Kidney epithelial cell (primary cell): ENCODE data around the gene RFESD. TPM values are rescaled to one million over a fixed set of nuclear protein-coding genes. Genes with fewer than 3 reads are reported as not detected.
A peak's percentile ranks its signal among the peaks of the same experiment; 100 is the strongest.
"Not testable (repeated sequence)": the region's sequence is repeated elsewhere in the genome, so short reads cannot be mapped to it uniquely, and the experiment has no call there.

Experiments used
- DNase-seq: peaks from one replicate; pipeline ENCODE4 v3.0.0-alpha.2; 2010; ENCODE audit warnings: low read depth
- H3K27me3 ChIP-seq: 2 replicates; pipeline ENCODE4 v1.6.0; 2011; ENCODE audit warnings: low read length; ENCODE audit not compliant: control insufficient read depth, insufficient read depth
- H3K36me3 ChIP-seq: 2 replicates; pipeline ENCODE4 v1.5.1; 2011; ENCODE audit warnings: low read length; ENCODE audit not compliant: control insufficient read depth, insufficient read depth
- H3K4me3 ChIP-seq: 2 replicates; pipeline ENCODE4 v1.5.1; 2011; ENCODE audit warnings: low read depth, mild to moderate bottlenecking, control low read depth, low read length
- CTCF ChIP-seq: IDR thresholded peaks from 2 replicates; pipeline ENCODE4 v1.5.1; 2011; ENCODE audit warnings: mild to moderate bottlenecking, moderate library complexity, low read length, control low read depth, inconsistent platforms; ENCODE audit not compliant: insufficient read depth, poor library complexity, severe bottlenecking
- total RNA-seq: library from RNA; depleted of rRNA; stranded (reverse); fragments of >200 nt; gene quantifications from 2 replicates; pipeline ENCODE4 v1.2.3, GENCODE V29; 2015

The RFESD gene
- total RNA-seq, 1 donor from 2014 or later = 0.21 TPM

- Histone ChIP-seq H3K36me3 (no peaks in the 10 kb centered on the region), H3K4me3 (no peak overlapping the region), H3K27me3 (no peaks in the 10 kb centered on the region)
- TF ChIP-seq CTCF = no peak
- DNase-seq = no peak
Observed at GRCh38 chr5:95641741-95642220, 4.8 kb upstream of the RFESD start.

GRCh38 chr5:95643152-95643551 lies 3.4 kb upstream of the RFESD start:
- no peak overlapping the region for H3K4me3 ChIP-seq
- no peak for TF ChIP-seq CTCF
- no peaks in the 10 kb centered on the region for H3K36me3 ChIP-seq
- no peaks in the 10 kb centered on the region for H3K27me3 ChIP-seq
- DNase-seq = no peak

GRCh38 chr5:95644351-95645042 lies 2.1 kb upstream of the RFESD start:
- no peaks in the 10 kb centered on the region for H3K36me3 ChIP-seq
- no peaks in the 10 kb centered on the region for H3K27me3 ChIP-seq
- no peak for DNase-seq
- peak; percentile 71 for TF ChIP-seq CTCF
- H3K4me3 ChIP-seq = no peak overlapping the region

- peak overlapping the region; percentile 31 for H3K4me3 ChIP-seq
- H3K27me3 ChIP-seq, H3K36me3 ChIP-seq, DNase-seq: not testable (repeated sequence)
Observed at GRCh38 chr5:95646226-95646568, 380 bp upstream of the RFESD start.

GRCh38 chr5:95647886-95648860 lies 1.6 kb downstream of the RFESD start:
- DNase-seq = no peak
- Histone ChIP-seq H3K27me3 (no peaks in the 10 kb centered on the region), H3K36me3 (no peaks in the 10 kb centered on the region), H3K4me3 (no peak overlapping the region)
- TF ChIP-seq CTCF = no peak

- Histone ChIP-seq H3K27me3 (no peaks in the 10 kb centered on the region), H3K36me3 (no peaks in the 10 kb centered on the region), H3K4me3 (no peak overlapping the region)
- TF ChIP-seq CTCF = no peak
- DNase-seq = no peak
Observed at GRCh38 chr5:95649274-95649673, 2.7 kb downstream of the RFESD start.
